Caco-2 (cell line): ENCODE results near the gene GGACT. TPM values are rescaled to one million over a fixed set of nuclear protein-coding genes. Genes with fewer than 3 reads are reported as not detected.
A peak's percentile ranks its signal among the peaks of the same experiment; 100 is the strongest.

Source experiments
- Bru-seq: library from RNA; stranded (reverse); fragments of 400-500 nt; gene quantifications from one replicate; lab custom pipeline; 2021; lab: Mats Ljungman, UMichigan
- BruChase-seq, 2 experiments: library from RNA; stranded (reverse); fragments of 400-500 nt; gene quantifications; one replicate each; lab custom pipeline; 2021; lab: Mats Ljungman, UMichigan
- BruUV-seq: library from RNA; stranded (reverse); fragments of 400-500 nt; replicated peaks from 2 replicates; lab custom pipeline; 2021; lab: Mats Ljungman, UMichigan
- CTCF ChIA-PET: fragments of 300-600 bp; sonication (Branson Sonifier 250); formaldehyde crosslinking; loops from one replicate; lab custom pipeline; 2022; ENCODE audit warnings: antibody characterized with exemption; lab: Charles Lee
- POLR2A ChIA-PET: fragments of 300-600 bp; sonication (Branson Sonifier 250); formaldehyde crosslinking; loops from one replicate; lab custom pipeline; 2022; ENCODE audit warnings: antibody characterized with exemption; lab: Charles Lee
- DNase-seq, 2 experiments: peaks; one replicate each; pipeline versions ENCODE4 v3.0.0 to v3.0.0-alpha.2; 2020 to 2022
- H3K27me3 ChIP-seq: replicated peaks from 2 replicates; pipeline ENCODE4 v1.6.0; 2011; ENCODE audit warnings: low read length; ENCODE audit not compliant: control insufficient read depth, insufficient read depth
- H3K36me3 ChIP-seq: 2 replicates; pipeline ENCODE4 v1.5.1; 2011; ENCODE audit warnings: low read length; ENCODE audit not compliant: control insufficient read depth, insufficient read depth
- H3K4me1 ChIP-seq: fragments of 250-450 bp; sonication (Bioruptor Pico); 2 replicates; pipeline ENCODE4 v1.5.1; 2020; ENCODE audit warnings: mild to moderate bottlenecking
- H3K4me3 ChIP-seq: 2 replicates; pipeline ENCODE4 v1.5.1; 2011; ENCODE audit warnings: low read depth, mild to moderate bottlenecking, control low read depth, low read length
- H3K9me3 ChIP-seq: fragments of 250-450 bp; sonication (Bioruptor Pico); 2 replicates; pipeline ENCODE4 v1.5.1; 2020; ENCODE audit warnings: mild to moderate bottlenecking, moderate library complexity
- H3K27ac Mint-ChIP-seq: one replicate; pipeline ENCODE4 v1.8.0; 2022; ENCODE audit warnings: mixed read lengths; ENCODE audit not compliant: unreplicated experiment
- H3K27me3 Mint-ChIP-seq: one replicate; pipeline ENCODE4 v1.8.0; 2022; ENCODE audit warnings: mixed read lengths; ENCODE audit not compliant: insufficient read depth, unreplicated experiment
- H3K36me3 Mint-ChIP-seq: one replicate; pipeline ENCODE4 v1.8.0; 2022; ENCODE audit warnings: mild to moderate bottlenecking, mixed read lengths; ENCODE audit not compliant: insufficient read depth, unreplicated experiment
- H3K4me1 Mint-ChIP-seq: one replicate; pipeline ENCODE4 v1.8.0; 2022; ENCODE audit warnings: low read depth, mixed read lengths; ENCODE audit not compliant: unreplicated experiment
- H3K4me3 Mint-ChIP-seq: one replicate; pipeline ENCODE4 v1.8.0; 2022; ENCODE audit warnings: mild to moderate bottlenecking, moderate library complexity, mixed read lengths; ENCODE audit not compliant: unreplicated experiment
- H3K9me3 Mint-ChIP-seq: one replicate; pipeline ENCODE4 v1.8.0; 2022; ENCODE audit warnings: mixed read lengths; ENCODE audit not compliant: unreplicated experiment
- CTCF ChIP-seq, 2 experiments: fragments of 200-600 bp in 1 of 2; IDR thresholded peaks; 1 replicate in 1 of 2; 2 replicates in 1 of 2; pipeline versions ENCODE4 v1.5.1 to v1.8.0; 2011 to 2022; ENCODE audit warnings: antibody characterized with exemption in 1 of 2, control low read depth in 1 of 2, inconsistent platforms in 1 of 2, low read depth in 1 of 2, low read length in 1 of 2, mild to moderate bottlenecking in 1 of 2, moderate library complexity in 1 of 2; ENCODE audit not compliant: insufficient read depth in 1 of 2, severe bottlenecking in 1 of 2, unreplicated experiment in 1 of 2
- intact Hi-C: fragments of 100-400 bp; cut with micrococcal nuclease; formaldehyde crosslinking; loops from one replicate; pipeline ENCODE4 v1.10.0; 2022; ENCODE audit not compliant: unreplicated experiment
- long read RNA-seq: library from polyadenylated mRNA; stranded (forward); transcript quantifications from one replicate; pipeline ENCODE4 v2.0.0, GENCODE V29; 2022
- total RNA-seq: library from RNA; stranded (reverse); gene quantifications from 2 replicates; pipeline ENCODE4 v1.2.3, GENCODE V29; 2022

Gene GGACT
- 3.5 and 3.6 TPM in 2 replicates for total RNA-seq
- Bru-seq, nascent RNA: percentile 47 among the genes with signal in this experiment
- percentile 44 among the genes with signal in this experiment for BruChase-seq, experiment 1, labeled RNA remaining after a 2-hour chase
- percentile 47 among the genes with signal in this experiment for BruChase-seq, experiment 2, labeled RNA remaining after a 6-hour chase
- long read RNA-seq, partial matches to known transcripts: 0 of 1 reads
- long read RNA-seq, other reads (novel, unspliced or antisense): 0 of 1 reads

- Mint-ChIP-seq H3K27ac (peak within 1 kb of the TSS; percentile 85), H3K9me3 (no peaks in the 10 kb centered on the region), H3K27me3 (no peaks in the 10 kb centered on the region), H3K36me3 (peaks cover 5% of the 10 kb centered on the region), H3K4me1 (peaks cover 7% of the 10 kb centered on the region), H3K4me3 (peak within 1 kb of the TSS; percentile 83)
- no peaks in the 10 kb centered on the region for H3K36me3 ChIP-seq
- 0 out of 2 replicates have a peak, but pooled peaks cover 10% of the 10 kb centered on the region for H3K4me1 ChIP-seq
- TF ChIP-seq CTCF (IDR thresholded peaks at IDR 0.05; ENCODE audit: insufficient read depth in 1 of 2, low read depth in 1 of 2, low read length in 1 of 2, severe bottlenecking in 1 of 2, unreplicated experiment in 1 of 2): peak; percentile 45 to 75
- no peaks in the 10 kb centered on the region for H3K27me3 ChIP-seq
- H3K4me3 ChIP-seq: peak within 1 kb of the TSS; percentile 72
- no TSS peak for BruUV-seq
- intact Hi-C loops: loop anchor here (2.0 kb wide), 1 partner anchor 16 kb away; no protein-coding TSS in a partner anchor
- no peaks in the 10 kb centered on the region for H3K9me3 ChIP-seq
- peak; percentile 79 to 92 for DNase-seq
- ChIA-PET POLR2A (no interaction called here), CTCF (interaction anchor here (0.8 to 1.0 kb wide), 2 partner anchors 16 kb away, joined by 4 read pairs; no protein-coding TSS in a partner anchor)
Observed at GRCh38 chr13:100588331-100589177, at the start of gene GGACT. Gene GGACT (minus strand): TSS chr13:100588789. CDS start chr13:100532591, 56,198 bp downstream.

DNA sequence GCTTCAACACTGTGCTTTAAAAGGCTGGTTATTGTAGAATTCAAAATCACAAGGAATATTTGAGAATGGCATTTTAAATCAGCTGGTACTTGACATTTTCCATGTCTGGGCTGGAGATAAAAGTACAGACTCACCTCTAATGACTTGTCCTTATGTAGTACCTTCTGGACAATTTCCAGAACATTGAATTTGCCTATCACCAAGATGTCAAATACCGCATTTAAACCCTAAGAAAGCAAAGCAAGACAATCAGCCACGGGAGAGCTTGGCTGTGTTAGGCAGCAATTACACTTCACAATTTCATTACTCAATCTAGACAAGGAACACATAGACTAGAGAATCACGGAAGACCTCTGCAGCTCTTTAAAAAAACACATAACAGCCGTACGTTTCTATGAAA is 49.2 kb upstream of the GGACT start:
- no peaks in the 10 kb centered on the region for H3K4me1 ChIP-seq
- Mint-ChIP-seq H3K27ac (no peak overlapping the region), H3K36me3 (peaks cover 27% of the 10 kb centered on the region), H3K27me3 (no peaks in the 10 kb centered on the region), H3K4me1 (no peaks in the 10 kb centered on the region), H3K9me3 (no peaks in the 10 kb centered on the region), H3K4me3 (no peak overlapping the region)
- intact Hi-C loops: no loop called here
- no TSS peak for BruUV-seq
- DNase-seq: no peak
- CTCF ChIA-PET: no interaction called here
- no peaks in the 10 kb centered on the region for H3K9me3 ChIP-seq
- TF ChIP-seq CTCF (IDR thresholded peaks at IDR 0.05; ENCODE audit: insufficient read depth in 1 of 2, low read depth in 1 of 2, low read length in 1 of 2, severe bottlenecking in 1 of 2, unreplicated experiment in 1 of 2): no peak
- H3K27me3 ChIP-seq: no peaks in the 10 kb centered on the region
- no peak overlapping the region for H3K4me3 ChIP-seq
- peaks cover 2% of the 10 kb centered on the region; the same call in 1 of the 2 replicates for H3K36me3 ChIP-seq
- POLR2A ChIA-PET: no interaction called here

GRCh38 chr13:100637380-100637779 is 48.8 kb upstream of the GGACT start:
- Mint-ChIP-seq H3K27ac (no peak overlapping the region), H3K36me3 (peaks cover 28% of the 10 kb centered on the region), H3K4me1 (no peaks in the 10 kb centered on the region), H3K27me3 (no peaks in the 10 kb centered on the region), H3K4me3 (no peak overlapping the region), H3K9me3 (no peaks in the 10 kb centered on the region)
- Histone ChIP-seq H3K27me3 (no peaks in the 10 kb centered on the region), H3K4me1 (no peaks in the 10 kb centered on the region), H3K36me3 (peaks cover 2% of the 10 kb centered on the region; the same call in 1 of the 2 replicates), H3K4me3 (no peak overlapping the region), H3K9me3 (no peaks in the 10 kb centered on the region)
- intact Hi-C loops: no loop called here
- ChIA-PET CTCF (no interaction called here), POLR2A (no interaction called here)
- no peak for TF ChIP-seq CTCF (IDR thresholded peaks at IDR 0.05; ENCODE audit: insufficient read depth in 1 of 2, low read depth in 1 of 2, low read length in 1 of 2, severe bottlenecking in 1 of 2, unreplicated experiment in 1 of 2)
- DNase-seq: no peak
- BruUV-seq: no TSS peak
